Fibroblast of gingiva (primary cell): ENCODE results near the gene LPIN3.
"Not testable (repeated sequence)": the region's sequence is repeated elsewhere in the genome, so short reads cannot be mapped to it uniquely, and the experiment has no call there.

ENCODE experiments used
- DNase-seq: peaks from one replicate; pipeline ENCODE4 v3.0.0-alpha.2; 2011; ENCODE audit warnings: low read depth

The LPIN3 gene, protein sequence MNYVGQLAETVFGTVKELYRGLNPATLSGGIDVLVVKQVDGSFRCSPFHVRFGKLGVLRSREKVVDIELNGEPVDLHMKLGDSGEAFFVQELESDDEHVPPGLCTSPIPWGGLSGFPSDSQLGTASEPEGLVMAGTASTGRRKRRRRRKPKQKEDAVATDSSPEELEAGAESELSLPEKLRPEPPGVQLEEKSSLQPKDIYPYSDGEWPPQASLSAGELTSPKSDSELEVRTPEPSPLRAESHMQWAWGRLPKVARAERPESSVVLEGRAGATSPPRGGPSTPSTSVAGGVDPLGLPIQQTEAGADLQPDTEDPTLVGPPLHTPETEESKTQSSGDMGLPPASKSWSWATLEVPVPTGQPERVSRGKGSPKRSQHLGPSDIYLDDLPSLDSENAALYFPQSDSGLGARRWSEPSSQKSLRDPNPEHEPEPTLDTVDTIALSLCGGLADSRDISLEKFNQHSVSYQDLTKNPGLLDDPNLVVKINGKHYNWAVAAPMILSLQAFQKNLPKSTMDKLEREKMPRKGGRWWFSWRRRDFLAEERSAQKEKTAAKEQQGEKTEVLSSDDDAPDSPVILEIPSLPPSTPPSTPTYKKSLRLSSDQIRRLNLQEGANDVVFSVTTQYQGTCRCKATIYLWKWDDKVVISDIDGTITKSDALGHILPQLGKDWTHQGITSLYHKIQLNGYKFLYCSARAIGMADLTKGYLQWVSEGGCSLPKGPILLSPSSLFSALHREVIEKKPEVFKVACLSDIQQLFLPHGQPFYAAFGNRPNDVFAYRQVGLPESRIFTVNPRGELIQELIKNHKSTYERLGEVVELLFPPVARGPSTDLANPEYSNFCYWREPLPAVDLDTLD

DNA sequence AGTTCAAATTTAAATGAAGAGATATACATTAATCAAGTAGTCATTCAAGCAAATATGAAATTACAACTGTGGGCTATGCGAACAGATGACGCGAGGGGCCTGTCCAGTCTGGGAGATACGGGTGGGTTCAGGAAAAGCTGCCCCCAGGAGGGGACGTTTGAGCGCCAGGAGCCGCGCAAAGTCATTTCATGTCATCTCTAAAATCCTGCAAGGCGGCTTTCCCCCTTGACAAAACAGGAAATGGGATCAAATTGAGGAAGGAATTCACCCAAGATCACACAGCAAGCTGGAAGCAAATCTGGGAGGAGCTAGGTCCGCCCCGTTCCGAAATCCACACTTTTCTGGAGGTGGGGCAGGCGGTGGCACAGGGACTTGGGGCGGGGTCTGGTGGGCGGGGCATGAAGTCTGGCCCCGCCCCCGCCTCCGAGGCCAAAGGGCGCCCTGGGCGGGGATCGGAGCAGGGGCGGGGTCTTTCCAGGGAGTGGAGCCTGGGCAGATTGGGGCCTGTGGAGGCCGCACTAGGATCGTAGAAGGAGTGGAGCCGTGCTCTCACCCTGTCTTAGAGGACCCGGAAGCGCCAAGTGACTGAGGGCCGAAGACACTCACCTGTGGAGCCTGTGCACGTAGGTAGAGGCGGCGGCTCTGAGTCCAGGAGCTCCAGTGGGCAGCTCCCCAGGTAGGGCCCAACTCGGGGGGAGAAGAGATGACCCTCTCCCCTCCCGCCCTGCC, at the start of gene LPIN3:
Gene LPIN3 (plus strand): TSS at position 495 of the 729 bp plus-strand sequence. CDS start 4,983 bp downstream, outside the sequence.
- DNase-seq: peak; percentile 93

DNA sequence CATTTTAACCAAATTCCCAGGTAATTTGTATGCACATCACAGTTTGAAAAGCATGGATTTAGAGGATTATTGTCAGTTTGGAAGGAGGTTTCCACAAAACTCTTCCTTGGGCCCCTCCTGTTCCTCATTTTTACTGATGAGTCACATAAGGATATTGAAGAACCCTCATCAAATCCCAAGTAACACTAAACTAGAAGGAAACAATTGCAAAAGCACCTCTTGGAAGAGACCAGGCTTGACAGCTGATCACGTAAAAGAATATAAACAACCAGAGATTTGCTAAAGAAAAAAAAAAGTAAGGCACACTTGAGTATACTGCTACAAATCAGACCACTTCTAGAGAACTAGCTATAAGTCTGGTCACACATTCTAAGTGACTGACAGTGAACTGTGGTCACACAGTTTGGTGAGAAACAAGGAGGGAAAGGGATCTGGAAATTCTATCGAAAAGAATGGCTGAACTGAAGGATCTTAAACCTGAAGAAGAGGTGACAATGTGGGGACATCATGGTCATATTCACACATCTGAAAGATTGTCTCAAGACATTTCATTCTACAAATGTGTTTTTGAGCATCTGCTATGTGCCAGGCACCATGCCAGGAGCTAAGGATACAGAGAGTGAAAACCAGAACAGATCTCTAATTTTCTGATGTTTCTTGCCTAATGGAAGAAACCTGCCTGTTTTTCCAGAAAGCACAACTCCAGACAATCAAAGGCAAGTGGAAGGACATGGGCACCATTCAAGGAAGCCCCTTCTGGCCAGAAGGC, 47.2 kb upstream of the LPIN3 start:
- DNase-seq: peak; percentile 81

DNA sequence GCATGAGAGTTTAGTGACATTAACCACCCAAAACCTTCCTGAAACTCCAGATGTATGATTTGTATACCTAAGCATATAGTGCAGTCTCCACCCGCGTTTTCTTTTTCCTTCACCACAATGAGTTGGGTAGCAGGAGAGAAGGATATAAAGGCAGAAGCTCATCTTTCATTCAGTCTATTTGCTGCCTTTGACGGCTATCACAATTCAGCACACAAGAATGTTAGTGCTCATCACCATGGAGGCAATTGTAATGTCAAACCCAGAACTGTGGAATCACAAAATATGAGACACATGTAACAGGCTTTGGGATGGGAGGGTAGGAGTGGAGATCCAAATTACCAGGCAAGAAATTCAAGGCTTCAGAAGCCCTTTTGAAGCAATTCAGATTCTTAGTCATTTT, 40.7 kb upstream of the LPIN3 start:
- DNase-seq: peak; percentile 34

GRCh38 chr20:41300383-41300782, 40.2 kb upstream of the LPIN3 start:
- DNase-seq: no peak

DNA sequence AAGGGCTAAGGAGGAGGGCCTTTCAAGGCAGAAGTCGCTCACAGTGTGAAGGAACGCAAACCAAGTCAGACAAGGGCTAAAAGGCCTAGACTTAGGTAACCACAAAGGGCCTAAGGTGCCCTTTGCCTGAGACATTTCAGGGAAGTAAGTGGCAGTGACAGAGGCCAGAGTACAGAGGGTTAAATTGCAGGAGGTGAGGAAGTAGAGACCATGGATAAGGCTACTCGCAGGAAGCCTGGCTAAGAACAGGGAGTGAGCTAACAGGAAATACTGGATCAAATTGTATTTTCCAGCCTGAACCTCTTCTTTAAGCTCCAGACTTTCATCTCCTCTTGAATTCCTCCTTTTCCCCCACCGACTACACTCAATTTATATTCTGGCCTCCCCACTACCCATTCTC, 39.7 kb upstream of the LPIN3 start:
- DNase-seq: no peak

GRCh38 chr20:41304002-41304401, 36.6 kb upstream of the LPIN3 start:
- DNase-seq: no peak

- no peak for DNase-seq
These were observed 36.1 kb upstream of the LPIN3 start for GRCh38 chr20:41304424-41305079.

- no peak for DNase-seq
These were observed 34.4 kb upstream of the LPIN3 start for GRCh38 chr20:41306061-41306727.

DNA sequence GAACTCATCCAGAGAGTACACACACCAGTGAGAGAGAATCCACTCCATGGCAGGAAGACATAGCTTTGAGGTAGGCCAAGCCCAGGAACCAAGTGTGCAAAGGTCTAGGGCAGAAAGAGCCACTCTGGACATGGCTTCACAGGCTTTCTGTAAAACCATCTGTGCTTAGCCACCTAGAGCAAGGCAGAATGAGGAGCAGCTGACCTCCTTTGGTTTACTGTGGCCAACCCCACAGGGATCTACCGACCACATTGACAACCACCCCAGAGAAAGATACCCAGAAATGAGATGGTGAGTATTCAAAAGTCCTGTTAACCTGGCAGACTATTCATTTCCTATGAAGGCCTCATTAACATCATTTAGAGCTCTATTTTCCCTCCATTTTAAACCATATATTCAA, 33.6 kb upstream of the LPIN3 start:
- no peak for DNase-seq

DNA sequence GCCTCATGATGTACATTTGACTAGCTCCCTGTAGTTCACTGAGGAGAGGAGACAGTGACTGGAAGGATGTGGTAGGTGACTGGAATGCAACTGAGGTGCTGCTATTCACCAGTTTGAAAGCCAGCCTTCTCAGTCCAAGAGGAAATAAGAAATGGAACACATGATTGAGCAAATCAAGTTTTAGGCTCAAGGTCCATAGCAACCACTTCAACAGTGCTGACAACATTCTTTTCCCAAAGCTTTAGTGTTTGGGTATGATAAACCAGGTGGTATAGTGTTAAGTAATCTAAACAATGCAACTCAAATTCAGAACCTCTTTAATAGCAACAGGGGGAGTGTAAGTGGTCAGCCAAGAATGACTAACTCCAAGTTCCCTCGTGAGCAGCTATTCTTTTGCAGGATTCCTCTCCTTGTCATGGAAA, 32.3 kb upstream of the LPIN3 start:
- DNase-seq: peak; percentile 47

GRCh38 chr20:41308726-41309413, 31.8 kb upstream of the LPIN3 start:
- peak; percentile 39 for DNase-seq

- peak; percentile 21 for DNase-seq
These were observed 30.8 kb upstream of the LPIN3 start for GRCh38 chr20:41309817-41310216.

- not testable (repeated sequence) for DNase-seq
These were observed 28.6 kb upstream of the LPIN3 start for GRCh38 chr20:41312009-41312408.

GRCh38 chr20:41314386-41314785, 26.2 kb upstream of the LPIN3 start:
- peak; percentile 17 for DNase-seq

DNA sequence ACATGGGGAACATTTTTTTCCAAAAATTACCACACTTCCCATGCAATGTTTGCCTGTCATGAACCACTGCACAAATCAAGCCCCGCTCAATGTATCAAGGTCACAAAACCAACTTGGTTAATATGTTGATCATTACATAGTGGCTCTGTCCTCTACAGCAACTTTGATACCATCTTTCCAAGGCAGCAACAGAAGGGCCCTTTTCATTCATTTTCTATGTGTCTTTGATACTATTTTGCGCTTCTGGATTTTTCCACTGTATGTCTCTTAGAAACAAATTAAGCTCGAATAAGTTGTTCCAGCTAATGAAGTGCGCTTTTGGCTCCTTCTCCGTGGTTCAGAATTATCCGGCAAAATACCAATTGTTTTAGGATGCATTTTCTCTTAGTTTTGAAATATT, 24.6 kb upstream of the LPIN3 start:
- peak; percentile 59 for DNase-seq

DNA sequence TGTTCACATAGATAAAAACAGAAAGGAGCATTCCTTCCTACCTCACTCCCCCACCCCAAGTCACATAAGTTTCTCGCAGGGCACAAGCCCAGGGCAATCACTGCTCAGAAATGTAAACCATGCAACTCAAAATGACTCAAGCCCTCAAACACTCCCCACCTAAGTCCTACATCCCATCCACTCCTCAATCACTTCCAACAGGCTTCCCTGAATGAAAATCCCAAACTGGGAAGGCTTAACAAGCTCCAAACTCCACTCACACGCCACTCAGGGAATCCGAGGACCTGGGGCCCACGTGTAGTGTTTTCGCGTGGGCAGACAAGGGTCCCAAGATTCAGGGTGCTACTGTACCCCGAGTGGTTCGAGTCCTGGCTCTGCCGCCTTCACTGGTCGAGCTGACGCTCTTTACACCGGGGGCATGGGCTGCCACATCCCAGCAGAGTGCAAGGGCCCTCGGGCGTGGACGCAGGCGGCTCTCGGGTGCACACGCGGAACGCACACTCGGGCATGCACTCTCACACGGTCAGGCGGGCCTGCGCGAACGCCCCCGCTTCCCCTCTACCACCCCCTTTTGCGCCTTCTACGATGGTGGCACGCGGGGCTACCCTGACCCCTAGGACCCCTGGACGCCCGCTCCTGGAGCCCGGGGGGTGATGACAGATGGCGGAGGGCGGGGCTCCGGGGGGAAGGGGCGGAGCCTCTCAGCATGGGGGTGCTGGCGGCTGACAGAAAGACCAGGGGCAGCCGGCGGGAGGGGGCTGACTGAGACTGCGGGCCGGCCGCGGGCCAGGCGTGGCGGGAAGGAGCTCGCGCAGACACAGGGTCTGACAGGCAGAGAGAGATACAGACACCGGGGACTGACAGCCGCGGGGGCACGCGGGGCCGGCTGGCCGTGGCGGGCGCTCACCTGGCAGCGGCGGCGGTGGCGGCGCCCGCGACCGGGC, 23.7 kb upstream of the LPIN3 start:
- peak; percentile 82 for DNase-seq

- DNase-seq: peak; percentile 97
These were observed 22.9 kb upstream of the LPIN3 start, which contains the start of gene ZHX3 for GRCh38 chr20:41317546-41318270. Gene ZHX3 (minus strand): TSS chr20:41317731. CDS start chr20:41204916, 112,815 bp downstream.

DNA sequence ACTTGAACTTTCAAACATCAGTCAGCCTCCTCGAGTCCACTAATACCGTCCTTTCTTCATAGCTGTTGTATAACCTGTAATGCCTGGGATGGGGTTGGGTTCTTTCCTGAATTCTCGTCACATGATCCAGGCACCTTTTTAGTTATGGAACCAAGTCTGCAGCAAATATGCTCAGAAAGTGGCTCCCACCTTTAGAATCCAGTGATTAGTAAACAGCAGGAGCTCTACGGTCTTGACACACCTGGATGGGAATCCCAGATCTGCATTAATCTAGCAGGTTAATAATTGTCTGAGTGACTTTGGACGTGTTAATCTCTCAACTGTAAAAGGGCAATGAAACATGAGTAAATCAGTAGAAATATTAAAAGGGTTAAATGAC, 22.4 kb upstream of the LPIN3 start:
- no peak for DNase-seq
